Lung (tissue), 12 donors: ENCODE data around the gene CDKN2B-AS1. TPM values are rescaled to one million over a fixed set of nuclear protein-coding genes. Genes with fewer than 3 reads are reported as not detected.

Experiments used
- ATAC-seq: fragments of 200-7000 bp; cut with Tn5 transposase; one replicate; pipeline ENCODE4 v1.9.1; 2020; ENCODE audit warnings: moderate number of reproducible peaks; ENCODE audit not compliant: insufficient read depth, low FRiP score
- DNase-seq, 3 donors: peaks; one replicate each; pipeline ENCODE4 v3.0.0-alpha.2; 2013 to 2017
- H3K27ac ChIP-seq, 2 donors: one replicate each; pipeline ENCODE4 v1.5.1; 2013; ENCODE audit warnings: mild to moderate bottlenecking in 2 of 2, moderate library complexity in 2 of 2, control low read depth in 1 of 2, inconsistent platforms in 1 of 2, low read depth in 1 of 2, low read length in 1 of 2
- H3K27me3 ChIP-seq, 3 donors: one replicate each; pipeline ENCODE4 v1.5.1; 2013; ENCODE audit warnings: low read length in 2 of 3; ENCODE audit not compliant: control insufficient read depth in 3 of 3, insufficient read depth in 3 of 3
- H3K36me3 ChIP-seq, 4 donors: one replicate each; pipeline ENCODE4 v1.5.1; 2013; ENCODE audit warnings: low read length in 4 of 4, mild to moderate bottlenecking in 1 of 4, moderate library complexity in 1 of 4; ENCODE audit not compliant: control insufficient read depth in 4 of 4, insufficient read depth in 4 of 4
- H3K4me1 ChIP-seq, 5 donors: one replicate each; pipeline ENCODE4 v1.5.1; 2013; ENCODE audit warnings: low read length in 5 of 5, mild to moderate bottlenecking in 2 of 5, moderate library complexity in 1 of 5; ENCODE audit not compliant: control insufficient read depth in 5 of 5, insufficient read depth in 5 of 5
- H3K4me3 ChIP-seq: one replicate; pipeline ENCODE4 v1.5.1; 2013; ENCODE audit warnings: mild to moderate bottlenecking, control low read depth, moderate library complexity
- H3K9ac ChIP-seq, 2 donors: one replicate each; pipeline ENCODE4 v1.5.1; 2013; ENCODE audit warnings: low read length in 2 of 2, control low read depth in 1 of 2; ENCODE audit not compliant: insufficient read depth in 1 of 2
- H3K9me3 ChIP-seq, 4 donors: one replicate each; pipeline ENCODE4 v1.5.1; 2013; ENCODE audit warnings: low read length in 3 of 4, mild to moderate bottlenecking in 1 of 4, moderate library complexity in 1 of 4; ENCODE audit not compliant: control insufficient read depth in 4 of 4, insufficient read depth in 3 of 4
- whole genome bisulfite sequencing, 2 donors: extraction: QIAGEN DNeasy Blood & Tissue Kit; methylation state at CpG; one replicate each; pipeline ENCODE4 v1.1.7; 2013; 5-methylcytosine and 5-hydroxymethylcytosine counted together
- polyA plus RNA-seq, 2 donors: library from polyadenylated mRNA; stranded (reverse); fragments of 200-250 nt; gene quantifications; one replicate each; pipeline ENCODE4 v1.2.1, GENCODE V29; 2013
- total RNA-seq, 2 donors: library from RNA; depleted of rRNA in 1 of 2; stranded (reverse); fragments of >200 nt in 1 of 2; gene quantifications; one replicate each; pipeline ENCODE4 v1.2.1, GENCODE V29; 2014 to 2021
- TF ChIP-seq, protein P1 (sequence below): IDR thresholded peaks from 2 replicates; pipeline ENCODE4 v1.5.1; 2012; ENCODE audit warnings: mild to moderate bottlenecking; ENCODE audit errors: control extremely low read depth, extremely low read depth
- donor health status: control.
- donor health status: control.
- donor health status: Bipolar disorder and iron deficiency.
- donor health status: healthy.
- donor health status: DM: yes; HTN: yes; CAD: no.

The CDKN2B-AS1 gene
- total and polyA plus RNA-seq, 4 donors = 0.32 to 1.2 (median 0.59) TPM

DNA sequence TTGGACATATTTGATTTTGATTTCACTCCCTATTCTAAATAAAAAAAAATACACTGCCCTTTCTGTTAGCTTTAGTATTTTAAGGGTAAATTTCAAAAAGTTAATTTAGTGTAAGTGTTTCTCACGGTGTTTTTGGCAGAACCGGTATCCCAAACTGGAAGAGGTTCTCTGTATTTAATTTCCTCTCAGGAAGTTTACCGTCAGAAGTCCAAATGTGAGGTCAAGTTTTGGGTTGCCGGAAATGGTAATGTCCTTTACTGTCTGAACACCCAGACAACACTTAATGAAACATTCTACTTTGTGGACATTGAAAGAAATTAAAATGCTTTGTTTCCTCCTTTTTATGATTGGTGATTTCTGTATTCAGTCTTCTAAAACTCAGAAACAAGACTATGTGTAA, 163.2 kb downstream of the CDKN2B-AS1 start:
- WGBS, 2 donors = 25 to 43% methylated on average over 4 of the region's 4 CpGs
- H3K9ac ChIP-seq = no peak overlapping the region

DNA sequence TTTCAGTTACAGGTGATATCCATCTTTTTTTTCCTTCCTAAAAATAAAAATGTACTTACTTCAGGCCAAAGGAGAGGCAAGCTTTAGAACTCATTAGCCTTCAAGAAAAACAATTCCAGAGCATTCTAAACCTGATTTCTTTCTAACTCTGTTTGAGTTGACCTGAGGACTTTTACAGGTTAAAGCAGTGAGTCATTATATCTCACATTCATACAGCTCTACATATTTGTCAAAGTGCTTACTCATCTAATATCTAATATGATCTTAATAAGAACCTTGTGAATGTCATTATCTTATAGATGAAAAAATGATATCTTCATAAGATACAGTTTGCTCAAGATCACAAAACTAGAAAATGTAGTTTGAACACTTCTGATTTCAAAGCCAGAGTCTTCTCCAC, 163.7 kb downstream of the CDKN2B-AS1 start:
- ATAC-seq (no peak), DNase-seq (no peak)
- no peak overlapping the region for H3K27ac ChIP-seq
- no peaks in the 10 kb centered on the region for H3K9me3 ChIP-seq
- H3K4me3 ChIP-seq = no peak overlapping the region
- peaks cover 0 to 1% (median 0%) of the 10 kb centered on the region in 5 donors for H3K4me1 ChIP-seq
- TF ChIP-seq, protein P1, sequence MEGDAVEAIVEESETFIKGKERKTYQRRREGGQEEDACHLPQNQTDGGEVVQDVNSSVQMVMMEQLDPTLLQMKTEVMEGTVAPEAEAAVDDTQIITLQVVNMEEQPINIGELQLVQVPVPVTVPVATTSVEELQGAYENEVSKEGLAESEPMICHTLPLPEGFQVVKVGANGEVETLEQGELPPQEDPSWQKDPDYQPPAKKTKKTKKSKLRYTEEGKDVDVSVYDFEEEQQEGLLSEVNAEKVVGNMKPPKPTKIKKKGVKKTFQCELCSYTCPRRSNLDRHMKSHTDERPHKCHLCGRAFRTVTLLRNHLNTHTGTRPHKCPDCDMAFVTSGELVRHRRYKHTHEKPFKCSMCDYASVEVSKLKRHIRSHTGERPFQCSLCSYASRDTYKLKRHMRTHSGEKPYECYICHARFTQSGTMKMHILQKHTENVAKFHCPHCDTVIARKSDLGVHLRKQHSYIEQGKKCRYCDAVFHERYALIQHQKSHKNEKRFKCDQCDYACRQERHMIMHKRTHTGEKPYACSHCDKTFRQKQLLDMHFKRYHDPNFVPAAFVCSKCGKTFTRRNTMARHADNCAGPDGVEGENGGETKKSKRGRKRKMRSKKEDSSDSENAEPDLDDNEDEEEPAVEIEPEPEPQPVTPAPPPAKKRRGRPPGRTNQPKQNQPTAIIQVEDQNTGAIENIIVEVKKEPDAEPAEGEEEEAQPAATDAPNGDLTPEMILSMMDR = no peak
- no peaks in the 10 kb centered on the region for H3K36me3 ChIP-seq
- no peaks in the 10 kb centered on the region for H3K27me3 ChIP-seq
- no peak overlapping the region for H3K9ac ChIP-seq

More for the DNA sequence above, 163.2 kb downstream of the CDKN2B-AS1 start:
- H3K4me1 ChIP-seq = peaks cover 0 to 1% (median 0%) of the 10 kb centered on the region in 5 donors
- no peaks in the 10 kb centered on the region for H3K27me3 ChIP-seq
- H3K36me3 ChIP-seq = no peaks in the 10 kb centered on the region
- no peak overlapping the region for H3K27ac ChIP-seq
- DNase-seq = no peak
- H3K4me3 ChIP-seq = no peak overlapping the region
- no peak for ATAC-seq
- H3K9me3 ChIP-seq = no peaks in the 10 kb centered on the region
- TF ChIP-seq, protein P1 = no peak

DNA sequence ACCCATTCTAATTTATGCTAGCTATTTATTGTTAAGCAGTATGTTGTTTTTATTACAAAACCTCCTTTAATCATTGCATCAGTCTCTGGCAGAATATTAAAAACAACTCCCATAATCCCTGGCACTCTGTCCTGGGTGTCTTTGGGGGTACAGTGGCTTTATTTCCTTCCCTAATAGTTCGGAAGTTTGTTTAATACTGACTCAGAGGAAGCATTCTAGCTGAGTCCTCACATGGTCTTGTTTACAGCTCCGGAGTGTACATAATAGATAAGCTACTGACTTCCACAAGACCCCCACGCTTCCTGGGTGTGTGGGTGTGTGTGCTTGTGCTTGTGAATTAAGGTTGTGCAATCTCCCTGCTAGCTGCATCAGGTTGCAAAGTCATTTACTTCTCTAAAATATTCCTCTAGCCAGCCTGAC, 164.3 kb downstream of the CDKN2B-AS1 start:
- TF ChIP-seq, protein P1 = no peak
- Histone ChIP-seq H3K9me3 (no peaks in the 10 kb centered on the region), H3K36me3 (no peaks in the 10 kb centered on the region), H3K4me1 (peaks cover 0 to 1% (median 0%) of the 10 kb centered on the region in 5 donors), H3K9ac (no peak overlapping the region), H3K27me3 (no peaks in the 10 kb centered on the region), H3K27ac (no peak overlapping the region), H3K4me3 (no peak overlapping the region)
- ATAC-seq (peak; percentile 58), DNase-seq (peak in 1 of 3 donors; percentile 7)
- 2 to 5% methylated on average over 3 of the region's 3 CpGs for WGBS, 2 donors

DNA sequence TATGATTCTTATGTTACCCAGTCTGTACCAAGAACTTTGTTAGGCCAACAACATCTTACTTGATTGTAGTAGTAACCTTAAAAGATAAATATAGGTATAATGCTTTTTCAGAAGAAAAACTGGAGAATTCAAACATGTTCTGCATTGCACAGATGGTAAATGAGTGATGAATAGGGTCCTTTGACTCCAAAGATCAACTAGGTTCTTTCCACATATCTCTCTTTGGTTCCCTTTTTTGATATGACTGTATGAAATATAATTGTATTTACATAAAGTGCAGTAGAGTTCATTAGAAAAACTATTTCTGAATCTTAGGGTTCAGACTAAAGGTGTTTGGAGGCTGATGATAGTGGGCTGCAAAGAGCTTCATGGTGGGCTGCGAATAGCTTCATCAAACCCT, 165.0 kb downstream of the CDKN2B-AS1 start:
- whole genome bisulfite sequencing, 2 donors = 96 to 97% methylated on average over 1 of the region's 1 CpG
- no peaks in the 10 kb centered on the region for H3K36me3 ChIP-seq
- H3K4me3 ChIP-seq = no peak overlapping the region
- no peak for ATAC-seq
- H3K27ac ChIP-seq = no peak overlapping the region
- no peaks in the 10 kb centered on the region for H3K9me3 ChIP-seq
- H3K27me3 ChIP-seq = no peaks in the 10 kb centered on the region
- no peak overlapping the region for H3K9ac ChIP-seq
- TF ChIP-seq, protein P1 = no peak
- DNase-seq = no peak
- peaks cover 0 to 1% (median 0%) of the 10 kb centered on the region in 5 donors for H3K4me1 ChIP-seq
